HEK293 (cell line): ENCODE data around the gene IGF2BP1.

Experiments
- CTCF ChIA-PET: fragments of 350-600 bp; formaldehyde crosslinking; extraction: SDS; loops from one replicate; lab custom pipeline; 2021; ENCODE audit warnings: antibody characterized with exemption; lab: Yijun Ruan, JAX
- POLR2A ChIA-PET: fragments of 300-600 bp; formaldehyde crosslinking; extraction: SDS; loops from one replicate; lab custom pipeline; 2020; ENCODE audit warnings: antibody characterized with exemption, inconsistent platforms; lab: Yijun Ruan, JAX
- H3K27ac ChIP-seq: fragments of 200-500 bp; sonication (Bioruptor generic); 2 replicates; pipeline ENCODE4 v1.5.1; 2014; ENCODE audit warnings: low read depth, low read length, control low read depth, inconsistent platforms; ENCODE audit errors: extremely low read depth
- H3K36me3 ChIP-seq, 2 experiments: fragments of 200-500 bp in 1 of 2; sonication (Bioruptor generic) in 1 of 2; 1 replicate in 1 of 2; 2 replicates in 1 of 2; pipeline ENCODE4 v1.5.1; 2014 to 2017; ENCODE audit warnings: inconsistent platforms in 2 of 2, low read length in 2 of 2; ENCODE audit not compliant: control insufficient read depth in 2 of 2, insufficient read depth in 1 of 2
- H3K4me1 ChIP-seq: fragments of 200-500 bp; sonication (Bioruptor generic); 2 replicates; pipeline ENCODE4 v1.5.1; 2014; ENCODE audit warnings: mild to moderate bottlenecking, low read length, inconsistent platforms; ENCODE audit not compliant: control insufficient read depth, insufficient read depth
- H3K4me3 ChIP-seq: 2 replicates; pipeline ENCODE4 v1.5.1; 2011; ENCODE audit warnings: low read depth, mild to moderate bottlenecking, control low read depth, low read length, moderate library complexity
- H3K9me3 ChIP-seq: fragments of 200-500 bp; sonication (Bioruptor generic); 2 replicates; pipeline ENCODE4 v1.5.1; 2014; ENCODE audit warnings: low read depth, low read length, inconsistent platforms; ENCODE audit not compliant: control insufficient read depth, insufficient read depth
- KLF8 ChIP-seq: fragments of 450-650 bp; formaldehyde crosslinking; IDR thresholded peaks from 2 replicates; pipeline ENCODE4 v1.5.1; 2016; ENCODE audit warnings: missing biosample characterization, missing genetic modification characterization
- PRDM1 ChIP-seq: fragments of 450-650 bp; formaldehyde crosslinking; IDR thresholded peaks from 2 replicates; pipeline ENCODE4; 2016; ENCODE audit warnings: missing biosample characterization, missing genetic modification characterization
- SETDB1 ChIP-seq: IDR thresholded peaks from one replicate; pipeline ENCODE4 v1.6.1; 2017; ENCODE audit warnings: mild to moderate bottlenecking, low read length, moderate library complexity, mixed read lengths; ENCODE audit not compliant: insufficient read length
- SP3 ChIP-seq: fragments of 450-650 bp; formaldehyde crosslinking; IDR thresholded peaks from 2 replicates; pipeline ENCODE4 v1.5.1; 2016; ENCODE audit warnings: missing biosample characterization, missing genetic modification characterization
- SP7 ChIP-seq: fragments of 450-650 bp; formaldehyde crosslinking; IDR thresholded peaks from 2 replicates; pipeline ENCODE4 v1.5.1; 2016; ENCODE audit warnings: missing biosample characterization, missing genetic modification characterization
- ZBTB17 ChIP-seq: fragments of 450-650 bp; formaldehyde crosslinking; IDR thresholded peaks from 2 replicates; pipeline ENCODE4 v1.5.1; 2016; ENCODE audit warnings: missing biosample characterization, missing genetic modification characterization
- ZFP69B ChIP-seq: fragments of 450-650 bp; formaldehyde crosslinking; IDR thresholded peaks from 2 replicates; pipeline ENCODE4 v1.5.1; 2016; ENCODE audit warnings: missing biosample characterization, missing genetic modification characterization
- ZNF10 ChIP-seq: fragments of 450-650 bp; formaldehyde crosslinking; IDR thresholded peaks from 2 replicates; pipeline ENCODE4 v1.5.1; 2017; ENCODE audit warnings: missing biosample characterization, missing genetic modification characterization
- ZNF114 ChIP-seq: fragments of 450-650 bp; formaldehyde crosslinking; IDR thresholded peaks from 2 replicates; pipeline ENCODE4 v1.5.0; 2017; ENCODE audit warnings: missing biosample characterization, missing genetic modification characterization
- ZNF248 ChIP-seq: fragments of 450-650 bp; formaldehyde crosslinking; IDR thresholded peaks from 2 replicates; pipeline ENCODE4 v1.5.1; 2017; ENCODE audit warnings: missing biosample characterization, missing genetic modification characterization
- ZNF335 ChIP-seq: fragments of 450-650 bp; formaldehyde crosslinking; conservative IDR thresholded peaks from 2 replicates; pipeline ENCODE4 v1.5.1; 2016; ENCODE audit warnings: missing biosample characterization, missing genetic modification characterization
- ZNF366 ChIP-seq: fragments of 450-650 bp; formaldehyde crosslinking; conservative IDR thresholded peaks from 2 replicates; pipeline ENCODE4 v1.5.1; 2016; ENCODE audit warnings: missing biosample characterization, missing genetic modification characterization
- ZNF600 ChIP-seq: fragments of 450-650 bp; formaldehyde crosslinking; IDR thresholded peaks from 2 replicates; pipeline ENCODE4 v1.5.1; 2016; ENCODE audit warnings: missing biosample characterization, missing genetic modification characterization
- ZNF768 ChIP-seq: fragments of 450-650 bp; formaldehyde crosslinking; IDR thresholded peaks from 2 replicates; pipeline ENCODE4 v1.5.1; 2018; ENCODE audit warnings: missing biosample characterization, mild to moderate bottlenecking, missing genetic modification characterization
- ZSCAN23 ChIP-seq: fragments of 450-650 bp; formaldehyde crosslinking; IDR thresholded peaks from 2 replicates; pipeline ENCODE4 v1.5.1; 2016; ENCODE audit warnings: missing biosample characterization, missing genetic modification characterization
- TF ChIP-seq, protein P1 (sequence below): fragments of 450-650 bp; formaldehyde crosslinking; conservative IDR thresholded peaks from 2 replicates; pipeline ENCODE4 v1.5.1; 2016; ENCODE audit warnings: low read depth, missing biosample characterization, missing genetic modification characterization
- TF ChIP-seq, protein P2 (sequence below): fragments of 450-650 bp; IDR thresholded peaks from 2 replicates; pipeline ENCODE4 v1.5.1; 2018; ENCODE audit warnings: missing biosample characterization, missing genetic modification characterization
- TF ChIP-seq, protein P3 (sequence below): fragments of 450-650 bp; formaldehyde crosslinking; IDR thresholded peaks from 2 replicates; pipeline ENCODE4 v1.5.1; 2017; ENCODE audit warnings: missing biosample characterization, missing genetic modification characterization
- TF ChIP-seq, protein P4 (sequence below): fragments of 450-650 bp; formaldehyde crosslinking; IDR thresholded peaks from 2 replicates; pipeline ENCODE4 v1.5.1; 2016; ENCODE audit warnings: missing biosample characterization, missing genetic modification characterization

Gene IGF2BP1

DNA sequence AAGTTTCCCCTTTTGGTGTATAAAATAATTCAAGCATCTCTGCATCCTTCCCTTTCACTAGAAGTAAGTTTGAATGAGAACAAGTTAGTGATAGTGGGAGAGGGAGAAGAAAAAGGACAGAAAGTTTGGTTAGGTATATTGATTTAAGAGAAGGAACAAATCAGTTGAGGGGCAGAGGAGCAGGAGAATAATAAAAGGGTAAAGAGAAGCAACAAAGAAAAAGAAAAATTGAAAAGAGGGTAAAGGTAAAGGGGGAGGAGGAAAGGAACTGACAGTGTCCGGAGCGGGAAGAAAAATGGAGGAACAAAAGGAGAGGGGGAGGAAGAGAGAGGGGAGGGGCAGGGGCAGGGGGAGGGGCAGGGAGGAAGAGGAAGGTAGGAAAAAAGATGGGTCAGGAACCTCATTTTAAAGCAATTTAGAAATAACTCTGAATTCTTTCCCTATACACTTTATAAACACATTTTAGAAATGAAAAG lies 6.3 kb upstream of the IGF2BP1 start:
- H3K9me3 ChIP-seq = no peaks in the 10 kb centered on the region
- POLR2A ChIA-PET = interaction anchor here (1.0 to 2.0 kb wide), 2 partner anchors 29 to 46 kb away, joined by 4 to 13 read pairs; partner anchors contain the start of gene SNF8
- peak overlapping the region; percentile 15 for H3K4me3 ChIP-seq
- no peaks in the 10 kb centered on the region for H3K36me3 ChIP-seq
- H3K27ac ChIP-seq = no peak overlapping the region
- TF ChIP-seq ZBTB17 (peak; percentile 43; the same call in 1 of the 2 replicates), PRDM1 (tag by site-specific recombination) (peak; percentile 98), ZNF366 (tag by site-specific recombination) (peak; percentile 73), SP3 (tag by site-specific recombination) (peak; percentile 66), ZNF600 (tag by site-specific recombination) (0 out of 2 replicates have a peak, but pooled peaks have one; percentile 20), ZNF10 (tag by site-specific recombination) (0 out of 2 replicates have a peak, but pooled peaks have one; percentile 31), ZNF248 (no peak), SP7 (tag by site-specific recombination) (0 out of 2 replicates have a peak, but pooled peaks have one; percentile 25), ZNF768 (tag by site-specific recombination) (no peak), ZFP69B (tag by site-specific recombination) (peak; percentile 39; the same call in 1 of the 2 replicates), ZNF114 (tag by site-specific recombination) (no peak), KLF8 (tag by site-specific recombination) (no peak), ZNF335 (tag by site-specific recombination) (peak; percentile 59), SETDB1 (no peak), ZSCAN23 (no peak)
- TF ChIP-seq, protein P1, sequence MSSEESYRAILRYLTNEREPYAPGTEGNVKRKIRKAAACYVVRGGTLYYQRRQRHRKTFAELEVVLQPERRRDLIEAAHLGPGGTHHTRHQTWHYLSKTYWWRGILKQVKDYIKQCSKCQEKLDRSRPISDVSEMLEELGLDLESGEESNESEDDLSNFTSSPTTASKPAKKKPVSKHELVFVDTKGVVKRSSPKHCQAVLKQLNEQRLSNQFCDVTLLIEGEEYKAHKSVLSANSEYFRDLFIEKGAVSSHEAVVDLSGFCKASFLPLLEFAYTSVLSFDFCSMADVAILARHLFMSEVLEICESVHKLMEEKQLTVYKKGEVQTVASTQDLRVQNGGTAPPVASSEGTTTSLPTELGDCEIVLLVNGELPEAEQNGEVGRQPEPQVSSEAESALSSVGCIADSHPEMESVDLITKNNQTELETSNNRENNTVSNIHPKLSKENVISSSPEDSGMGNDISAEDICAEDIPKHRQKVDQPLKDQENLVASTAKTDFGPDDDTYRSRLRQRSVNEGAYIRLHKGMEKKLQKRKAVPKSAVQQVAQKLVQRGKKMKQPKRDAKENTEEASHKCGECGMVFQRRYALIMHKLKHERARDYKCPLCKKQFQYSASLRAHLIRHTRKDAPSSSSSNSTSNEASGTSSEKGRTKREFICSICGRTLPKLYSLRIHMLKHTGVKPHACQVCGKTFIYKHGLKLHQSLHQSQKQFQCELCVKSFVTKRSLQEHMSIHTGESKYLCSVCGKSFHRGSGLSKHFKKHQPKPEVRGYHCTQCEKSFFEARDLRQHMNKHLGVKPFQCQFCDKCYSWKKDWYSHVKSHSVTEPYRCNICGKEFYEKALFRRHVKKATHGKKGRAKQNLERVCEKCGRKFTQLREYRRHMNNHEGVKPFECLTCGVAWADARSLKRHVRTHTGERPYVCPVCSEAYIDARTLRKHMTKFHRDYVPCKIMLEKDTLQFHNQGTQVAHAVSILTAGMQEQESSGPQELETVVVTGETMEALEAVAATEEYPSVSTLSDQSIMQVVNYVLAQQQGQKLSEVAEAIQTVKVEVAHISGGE (tag by site-specific recombination) = peak; percentile 62
- TF ChIP-seq, protein P2, sequence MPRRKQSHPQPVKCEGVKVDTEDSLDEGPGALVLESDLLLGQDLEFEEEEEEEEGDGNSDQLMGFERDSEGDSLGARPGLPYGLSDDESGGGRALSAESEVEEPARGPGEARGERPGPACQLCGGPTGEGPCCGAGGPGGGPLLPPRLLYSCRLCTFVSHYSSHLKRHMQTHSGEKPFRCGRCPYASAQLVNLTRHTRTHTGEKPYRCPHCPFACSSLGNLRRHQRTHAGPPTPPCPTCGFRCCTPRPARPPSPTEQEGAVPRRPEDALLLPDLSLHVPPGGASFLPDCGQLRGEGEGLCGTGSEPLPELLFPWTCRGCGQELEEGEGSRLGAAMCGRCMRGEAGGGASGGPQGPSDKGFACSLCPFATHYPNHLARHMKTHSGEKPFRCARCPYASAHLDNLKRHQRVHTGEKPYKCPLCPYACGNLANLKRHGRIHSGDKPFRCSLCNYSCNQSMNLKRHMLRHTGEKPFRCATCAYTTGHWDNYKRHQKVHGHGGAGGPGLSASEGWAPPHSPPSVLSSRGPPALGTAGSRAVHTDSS (tag by site-specific recombination) = peak; percentile 71
- TF ChIP-seq, protein P3, sequence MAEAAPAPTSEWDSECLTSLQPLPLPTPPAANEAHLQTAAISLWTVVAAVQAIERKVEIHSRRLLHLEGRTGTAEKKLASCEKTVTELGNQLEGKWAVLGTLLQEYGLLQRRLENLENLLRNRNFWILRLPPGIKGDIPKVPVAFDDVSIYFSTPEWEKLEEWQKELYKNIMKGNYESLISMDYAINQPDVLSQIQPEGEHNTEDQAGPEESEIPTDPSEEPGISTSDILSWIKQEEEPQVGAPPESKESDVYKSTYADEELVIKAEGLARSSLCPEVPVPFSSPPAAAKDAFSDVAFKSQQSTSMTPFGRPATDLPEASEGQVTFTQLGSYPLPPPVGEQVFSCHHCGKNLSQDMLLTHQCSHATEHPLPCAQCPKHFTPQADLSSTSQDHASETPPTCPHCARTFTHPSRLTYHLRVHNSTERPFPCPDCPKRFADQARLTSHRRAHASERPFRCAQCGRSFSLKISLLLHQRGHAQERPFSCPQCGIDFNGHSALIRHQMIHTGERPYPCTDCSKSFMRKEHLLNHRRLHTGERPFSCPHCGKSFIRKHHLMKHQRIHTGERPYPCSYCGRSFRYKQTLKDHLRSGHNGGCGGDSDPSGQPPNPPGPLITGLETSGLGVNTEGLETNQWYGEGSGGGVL (tag by site-specific recombination) = peak; percentile 76
- TF ChIP-seq, protein P4, sequence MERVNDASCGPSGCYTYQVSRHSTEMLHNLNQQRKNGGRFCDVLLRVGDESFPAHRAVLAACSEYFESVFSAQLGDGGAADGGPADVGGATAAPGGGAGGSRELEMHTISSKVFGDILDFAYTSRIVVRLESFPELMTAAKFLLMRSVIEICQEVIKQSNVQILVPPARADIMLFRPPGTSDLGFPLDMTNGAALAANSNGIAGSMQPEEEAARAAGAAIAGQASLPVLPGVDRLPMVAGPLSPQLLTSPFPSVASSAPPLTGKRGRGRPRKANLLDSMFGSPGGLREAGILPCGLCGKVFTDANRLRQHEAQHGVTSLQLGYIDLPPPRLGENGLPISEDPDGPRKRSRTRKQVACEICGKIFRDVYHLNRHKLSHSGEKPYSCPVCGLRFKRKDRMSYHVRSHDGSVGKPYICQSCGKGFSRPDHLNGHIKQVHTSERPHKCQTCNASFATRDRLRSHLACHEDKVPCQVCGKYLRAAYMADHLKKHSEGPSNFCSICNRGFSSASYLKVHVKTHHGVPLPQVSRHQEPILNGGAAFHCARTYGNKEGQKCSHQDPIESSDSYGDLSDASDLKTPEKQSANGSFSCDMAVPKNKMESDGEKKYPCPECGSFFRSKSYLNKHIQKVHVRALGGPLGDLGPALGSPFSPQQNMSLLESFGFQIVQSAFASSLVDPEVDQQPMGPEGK (tag by site-specific recombination) = peak; percentile 46; the same call in 1 of the 2 replicates
- TF ChIP-seq, all 188 proteins: peak for 13
- CTCF ChIA-PET = no interaction called here
- H3K4me1 ChIP-seq = peaks cover 35% of the 10 kb centered on the region
